ENCODE results near the gene OTULIN.

OTULIN gene

GRCh38 chr5:14667770-14668169 is 3.3 kb downstream of the OTULIN start:
- H3K36me3 ChIP-seq (ENCODE audit: insufficient read depth, low read length), result peaks cover 20% of the 10 kb centered on the region; the same call in 1 of the 2 replicates
- no peaks in the 10 kb centered on the region for H3K9me3 ChIP-seq (ENCODE audit: insufficient read depth, low read length, severe bottlenecking)
- DNase-seq (no peak), ATAC-seq (ENCODE audit: insufficient read depth, low read depth) (no peak)
- H2AFZ ChIP-seq (ENCODE audit: low read depth, low read length), result no peak overlapping the region
- 0 out of 4 replicates have a peak overlapping the region, but pooled peaks of 1 of the 2 experiments have one; percentile 29 for H3K4me3 ChIP-seq (ENCODE audit: low read depth in 1 of 2, low read length in 2 of 2)
- H3K27ac ChIP-seq (ENCODE audit: low read length), result 0 out of 2 replicates have a peak overlapping the region, but pooled peaks have one; percentile 14
- peak overlapping the region; percentile 63 for H3K4me2 ChIP-seq (ENCODE audit: insufficient read depth, low read length)
- TF ChIP-seq EZH2 (IDR thresholded peaks at IDR 0.05; ENCODE audit: borderline replicate concordance, low read depth, low read length, severe bottlenecking) (no peak), CTCF (IDR thresholded peaks at IDR 0.05; ENCODE audit: borderline replicate concordance, extremely low read depth, low read length, poor library complexity, severe bottlenecking) (no peak)
- 0 out of 2 replicates have a peak overlapping the region, but pooled peaks have one; percentile 6 for H3K9ac ChIP-seq (ENCODE audit: low read depth, low read length)
- peaks cover 67% of the 10 kb centered on the region for H4K20me1 ChIP-seq (ENCODE audit: insufficient read depth, low read length)
- H3K4me1 ChIP-seq (ENCODE audit: insufficient read depth, low read length), result peaks cover 59% of the 10 kb centered on the region
- H3K79me2 ChIP-seq (ENCODE audit: insufficient read depth, low read length), result peaks cover 97% of the 10 kb centered on the region
- no peaks in the 10 kb centered on the region for H3K27me3 ChIP-seq (ENCODE audit: insufficient read depth, low read length, poor library complexity)

- Histone ChIP-seq H3K27me3 (ENCODE audit: insufficient read depth, low read length, poor library complexity) (no peaks in the 10 kb centered on the region), H3K4me2 (ENCODE audit: insufficient read depth, low read length) (peak overlapping the region; percentile 63), H2AFZ (ENCODE audit: low read depth, low read length) (no peak overlapping the region), H3K4me3 (ENCODE audit: low read depth in 1 of 2, low read length in 2 of 2) (peak overlapping the region in 1 of 2 experiments; percentile 29; a peak in 1 of 4 replicates), H3K9ac (ENCODE audit: low read depth, low read length) (0 out of 2 replicates have a peak overlapping the region, but pooled peaks have one; percentile 6), H3K9me3 (ENCODE audit: insufficient read depth, low read length, severe bottlenecking) (no peaks in the 10 kb centered on the region), H3K36me3 (ENCODE audit: insufficient read depth, low read length) (peaks cover 20% of the 10 kb centered on the region; the same call in 1 of the 2 replicates), H3K27ac (ENCODE audit: low read length) (peak overlapping the region; percentile 9; the same call in 1 of the 2 replicates), H3K4me1 (ENCODE audit: insufficient read depth, low read length) (peaks cover 57% of the 10 kb centered on the region), H4K20me1 (ENCODE audit: insufficient read depth, low read length) (peaks cover 72% of the 10 kb centered on the region), H3K79me2 (ENCODE audit: insufficient read depth, low read length) (peaks cover 98% of the 10 kb centered on the region)
- DNase-seq, result no peak
- ATAC-seq (ENCODE audit: insufficient read depth, low read depth), result no peak
- TF ChIP-seq EZH2 (IDR thresholded peaks at IDR 0.05; ENCODE audit: borderline replicate concordance, low read depth, low read length, severe bottlenecking), result no peak
- no peak for TF ChIP-seq CTCF (IDR thresholded peaks at IDR 0.05; ENCODE audit: borderline replicate concordance, extremely low read depth, low read length, poor library complexity, severe bottlenecking)
Observed at GRCh38 chr5:14668181-14668591, 3.7 kb downstream of the OTULIN start.

- H3K9ac ChIP-seq (ENCODE audit: low read depth, low read length), result no peak overlapping the region
- H3K36me3 ChIP-seq (ENCODE audit: insufficient read depth, low read length), result peaks cover 26% of the 10 kb centered on the region; the same call in 1 of the 2 replicates
- DNase-seq, result no peak
- TF ChIP-seq EZH2 (IDR thresholded peaks at IDR 0.05; ENCODE audit: borderline replicate concordance, low read depth, low read length, severe bottlenecking), result no peak
- TF ChIP-seq CTCF (IDR thresholded peaks at IDR 0.05; ENCODE audit: borderline replicate concordance, extremely low read depth, low read length, poor library complexity, severe bottlenecking), result no peak
- H3K27ac ChIP-seq (ENCODE audit: low read length), result no peak overlapping the region
- no peaks in the 10 kb centered on the region for H3K9me3 ChIP-seq (ENCODE audit: insufficient read depth, low read length, severe bottlenecking)
- H3K4me1 ChIP-seq (ENCODE audit: insufficient read depth, low read length), result peaks cover 51% of the 10 kb centered on the region
- no peak overlapping the region for H3K4me3 ChIP-seq (ENCODE audit: low read depth in 1 of 2, low read length in 2 of 2)
- peaks cover 99% of the 10 kb centered on the region for H3K79me2 ChIP-seq (ENCODE audit: insufficient read depth, low read length)
- H4K20me1 ChIP-seq (ENCODE audit: insufficient read depth, low read length), result peaks cover 80% of the 10 kb centered on the region
- H3K4me2 ChIP-seq (ENCODE audit: insufficient read depth, low read length), result peak overlapping the region; percentile 34; the same call in 1 of the 2 replicates
- no peak for ATAC-seq (ENCODE audit: insufficient read depth, low read depth)
- H3K27me3 ChIP-seq (ENCODE audit: insufficient read depth, low read length, poor library complexity), result no peaks in the 10 kb centered on the region
- no peak overlapping the region for H2AFZ ChIP-seq (ENCODE audit: low read depth, low read length)
Observed at GRCh38 chr5:14669415-14669814, 4.9 kb downstream of the OTULIN start.

Measured in DND-41 (cell line).